Loucy (cell line): Measurements from ENCODE around the gene ERP44.

Source experiments
- H2AFZ ChIP-seq: fragments of 200-600 bp; sonication (generic); 2 replicates; pipeline ENCODE4 v1.6.0; 2016; ENCODE audit warnings: antibody characterized with exemption, mild to moderate bottlenecking, low read length, moderate library complexity
- H3F3A ChIP-seq: fragments of 200-600 bp; 2 replicates; pipeline ENCODE4 v1.6.0; 2016; ENCODE audit warnings: antibody characterized with exemption, low read depth, mild to moderate bottlenecking
- H3K27me3 ChIP-seq: fragments of 200-600 bp; sonication (generic); 2 replicates; pipeline ENCODE4 v1.6.1; 2014; ENCODE audit warnings: low read length, mild to moderate bottlenecking; ENCODE audit not compliant: insufficient read depth, poor library complexity, severe bottlenecking
- H3K36me3 ChIP-seq: fragments of 200-600 bp; sonication (generic); 2 replicates; pipeline ENCODE4 v1.6.1; 2016; ENCODE audit warnings: low read length; ENCODE audit not compliant: insufficient read depth
- H3K4me1 ChIP-seq: fragments of 200-600 bp; sonication (generic); 2 replicates; pipeline ENCODE4 v1.5.1; 2014; ENCODE audit warnings: low read length, mild to moderate bottlenecking; ENCODE audit not compliant: insufficient read depth, poor library complexity, severe bottlenecking
- H3K4me2 ChIP-seq: fragments of 200-600 bp; sonication (generic); 2 replicates; pipeline ENCODE4 v1.6.0; 2014; ENCODE audit warnings: antibody characterized with exemption, low read length, low read depth, mild to moderate bottlenecking; ENCODE audit not compliant: poor library complexity, severe bottlenecking
- H3K4me3 ChIP-seq: fragments of 200-600 bp; sonication (generic); 2 replicates; pipeline ENCODE4 v1.5.1; 2014; ENCODE audit warnings: low read length, mild to moderate bottlenecking, mixed read lengths; ENCODE audit not compliant: poor library complexity, severe bottlenecking
- H3K79me2 ChIP-seq: fragments of 200-600 bp; sonication (generic); 2 replicates; pipeline ENCODE4 v1.6.1; 2014; ENCODE audit warnings: low read length; ENCODE audit not compliant: insufficient read depth
- H3K9ac ChIP-seq: fragments of 200-600 bp; sonication (generic); 2 replicates; pipeline ENCODE4 v1.6.0; 2014; ENCODE audit warnings: mild to moderate bottlenecking, low read depth, low read length, moderate library complexity; ENCODE audit not compliant: poor library complexity, severe bottlenecking
- H3K9me2 ChIP-seq: fragments of 200-600 bp; sonication (generic); replicated peaks from 2 replicates; pipeline ENCODE4 v1.6.1; 2016; ENCODE audit warnings: low read depth, low read length, mixed read lengths
- H3K9me3 ChIP-seq: fragments of 200-600 bp; sonication (generic); 2 replicates; pipeline ENCODE4 v1.6.1; 2014; ENCODE audit warnings: mild to moderate bottlenecking, antibody characterized with exemption, low read length, low read depth; ENCODE audit not compliant: insufficient read depth
- H4K20me1 ChIP-seq: fragments of 200-600 bp; sonication (generic); 2 replicates; pipeline ENCODE4 v1.6.0; 2014; ENCODE audit warnings: antibody characterized with exemption, low read length, mild to moderate bottlenecking; ENCODE audit not compliant: insufficient read depth, poor library complexity, severe bottlenecking
- CTCF ChIP-seq: fragments of 200-600 bp; sonication (generic); conservative IDR thresholded peaks from 2 replicates; pipeline ENCODE4 v1.5.1; 2014; ENCODE audit warnings: mild to moderate bottlenecking, antibody characterized with exemption, low read length
- EZH2phosphoT487 ChIP-seq: fragments of 200-600 bp; IDR thresholded peaks from 2 replicates; pipeline ENCODE4 v1.6.1; 2018; ENCODE audit warnings: antibody characterized with exemption, mild to moderate bottlenecking, moderate library complexity, borderline replicate concordance

Gene ERP44

GRCh38 chr9:100013573-100013972 is 85.2 kb downstream of the ERP44 start:
- peaks cover 58% of the 10 kb centered on the region for H3K36me3 ChIP-seq
- H3K4me2 ChIP-seq = no peak overlapping the region
- no peaks in the 10 kb centered on the region for H3K9me2 ChIP-seq
- no peaks in the 10 kb centered on the region for H3F3A ChIP-seq
- no peaks in the 10 kb centered on the region for H4K20me1 ChIP-seq
- H3K4me3 ChIP-seq = no peak overlapping the region
- H3K9ac ChIP-seq = no peak overlapping the region
- TF ChIP-seq CTCF = no peak
- no peak for TF ChIP-seq EZH2phosphoT487
- H3K4me1 ChIP-seq = no peaks in the 10 kb centered on the region
- H2AFZ ChIP-seq = no peak overlapping the region
- peaks cover 5% of the 10 kb centered on the region; the same call in 1 of the 2 replicates for H3K9me3 ChIP-seq
- no peaks in the 10 kb centered on the region for H3K79me2 ChIP-seq
- H3K27me3 ChIP-seq = no peaks in the 10 kb centered on the region

- Histone ChIP-seq H3K9me3 (peaks cover 5% of the 10 kb centered on the region; the same call in 1 of the 2 replicates), H3K4me3 (no peak overlapping the region), H4K20me1 (no peaks in the 10 kb centered on the region), H3F3A (no peaks in the 10 kb centered on the region), H3K4me2 (no peak overlapping the region), H3K9me2 (no peaks in the 10 kb centered on the region), H3K27me3 (no peaks in the 10 kb centered on the region), H2AFZ (no peak overlapping the region), H3K4me1 (no peaks in the 10 kb centered on the region), H3K36me3 (peaks cover 47% of the 10 kb centered on the region), H3K79me2 (no peaks in the 10 kb centered on the region), H3K9ac (no peak overlapping the region)
- TF ChIP-seq EZH2phosphoT487 = no peak
- TF ChIP-seq CTCF = no peak
Measured at GRCh38 chr9:100012279-100012678, 86.5 kb downstream of the ERP44 start.

- H3K9me2 ChIP-seq = no peaks in the 10 kb centered on the region
- H4K20me1 ChIP-seq = no peaks in the 10 kb centered on the region
Measured at GRCh38 chr9:100011062-100011681, 87.6 kb downstream of the ERP44 start.

More at GRCh38 chr9:100011062-100011681, 87.6 kb downstream of the ERP44 start:
- peaks cover 39% of the 10 kb centered on the region for H3K36me3 ChIP-seq
- H3K79me2 ChIP-seq = no peaks in the 10 kb centered on the region
- H3K4me3 ChIP-seq = no peak overlapping the region
- H3F3A ChIP-seq = no peaks in the 10 kb centered on the region
- TF ChIP-seq EZH2phosphoT487 = no peak
- peak; percentile 81 for TF ChIP-seq CTCF
- H3K27me3 ChIP-seq = no peaks in the 10 kb centered on the region
- H3K4me2 ChIP-seq = no peak overlapping the region
- H3K9ac ChIP-seq = no peak overlapping the region
- peaks cover 5% of the 10 kb centered on the region; the same call in 1 of the 2 replicates for H3K9me3 ChIP-seq
- H3K4me1 ChIP-seq = no peaks in the 10 kb centered on the region
- H2AFZ ChIP-seq = no peak overlapping the region
